HEK293 (cell line): ENCODE measurements around the gene ING4.

Experiments
- CTCF ChIA-PET: fragments of 350-600 bp; formaldehyde crosslinking; extraction: SDS; loops from one replicate; lab custom pipeline; 2021; ENCODE audit warnings: antibody characterized with exemption; lab: Yijun Ruan, JAX
- POLR2A ChIA-PET: fragments of 300-600 bp; formaldehyde crosslinking; extraction: SDS; loops from one replicate; lab custom pipeline; 2020; ENCODE audit warnings: antibody characterized with exemption, inconsistent platforms; lab: Yijun Ruan, JAX
- H3K27ac ChIP-seq: fragments of 200-500 bp; sonication (Bioruptor generic); 2 replicates; pipeline ENCODE4 v1.5.1; 2014; ENCODE audit warnings: low read depth, low read length, control low read depth, inconsistent platforms; ENCODE audit errors: extremely low read depth
- H3K36me3 ChIP-seq, 2 experiments: fragments of 200-500 bp in 1 of 2; sonication (Bioruptor generic) in 1 of 2; 1 replicate in 1 of 2; 2 replicates in 1 of 2; pipeline ENCODE4 v1.5.1; 2014 to 2017; ENCODE audit warnings: inconsistent platforms in 2 of 2, low read length in 2 of 2; ENCODE audit not compliant: control insufficient read depth in 2 of 2, insufficient read depth in 1 of 2
- H3K4me1 ChIP-seq: fragments of 200-500 bp; sonication (Bioruptor generic); 2 replicates; pipeline ENCODE4 v1.5.1; 2014; ENCODE audit warnings: mild to moderate bottlenecking, low read length, inconsistent platforms; ENCODE audit not compliant: control insufficient read depth, insufficient read depth
- H3K4me3 ChIP-seq: 2 replicates; pipeline ENCODE4 v1.5.1; 2011; ENCODE audit warnings: low read depth, mild to moderate bottlenecking, control low read depth, low read length, moderate library complexity
- H3K9me3 ChIP-seq: fragments of 200-500 bp; sonication (Bioruptor generic); 2 replicates; pipeline ENCODE4 v1.5.1; 2014; ENCODE audit warnings: low read depth, low read length, inconsistent platforms; ENCODE audit not compliant: control insufficient read depth, insufficient read depth
- BCL11A ChIP-seq: fragments of 450-650 bp; formaldehyde crosslinking; IDR thresholded peaks from 2 replicates; pipeline ENCODE4 v1.5.1; 2016; ENCODE audit warnings: low read depth, missing biosample characterization, missing genetic modification characterization
- GLI2 ChIP-seq: fragments of 450-650 bp; formaldehyde crosslinking; IDR thresholded peaks from 2 replicates; pipeline ENCODE4; 2017; ENCODE audit warnings: missing biosample characterization, missing genetic modification characterization, low read depth, borderline replicate concordance
- HOXC10 ChIP-seq: sonication (generic); formaldehyde crosslinking; IDR thresholded peaks from 2 replicates; pipeline ENCODE4 v1.8.1; 2023; ENCODE audit warnings: mild to moderate bottlenecking, missing genetic modification reagents
- ZFP69B ChIP-seq: fragments of 450-650 bp; formaldehyde crosslinking; IDR thresholded peaks from 2 replicates; pipeline ENCODE4 v1.5.1; 2016; ENCODE audit warnings: missing biosample characterization, missing genetic modification characterization
- ZNF138 ChIP-seq: fragments of 450-650 bp; formaldehyde crosslinking; IDR thresholded peaks from 2 replicates; pipeline ENCODE4 v1.5.1; 2016; ENCODE audit warnings: missing biosample characterization, missing genetic modification characterization, borderline replicate concordance
- ZNF292 ChIP-seq: fragments of 450-650 bp; formaldehyde crosslinking; IDR thresholded peaks from 2 replicates; pipeline ENCODE4 v1.5.1; 2016; ENCODE audit warnings: low read depth, missing biosample characterization, missing genetic modification characterization, borderline replicate concordance
- ZNF324 ChIP-seq: fragments of 450-650 bp; formaldehyde crosslinking; IDR thresholded peaks from 2 replicates; pipeline ENCODE4 v1.5.1; 2016; ENCODE audit warnings: missing biosample characterization, missing genetic modification characterization
- ZNF501 ChIP-seq: fragments of 450-650 bp; formaldehyde crosslinking; IDR thresholded peaks from 2 replicates; pipeline ENCODE4 v1.5.1; 2016; ENCODE audit warnings: missing biosample characterization, missing genetic modification characterization
- ZNF555 ChIP-seq: fragments of 450-650 bp; formaldehyde crosslinking; conservative IDR thresholded peaks from 2 replicates; pipeline ENCODE4 v1.5.1; 2017; ENCODE audit warnings: missing biosample characterization, mild to moderate bottlenecking, missing genetic modification characterization, inconsistent platforms
- ZNF571 ChIP-seq: fragments of 450-650 bp; formaldehyde crosslinking; IDR thresholded peaks from 2 replicates; pipeline ENCODE4 v1.5.0; 2017; ENCODE audit warnings: missing biosample characterization, missing genetic modification characterization
- ZNF621 ChIP-seq: fragments of 450-650 bp; formaldehyde crosslinking; IDR thresholded peaks from 2 replicates; pipeline ENCODE4 v1.5.1; 2017; ENCODE audit warnings: missing biosample characterization, missing genetic modification characterization
- ZNF677 ChIP-seq: fragments of 450-650 bp; IDR thresholded peaks from 2 replicates; pipeline ENCODE4 v1.5.0; 2018; ENCODE audit warnings: missing biosample characterization, mild to moderate bottlenecking, missing genetic modification characterization, moderate library complexity
- ZNF785 ChIP-seq: fragments of 450-650 bp; formaldehyde crosslinking; IDR thresholded peaks from 2 replicates; pipeline ENCODE4 v1.5.1; 2016; ENCODE audit warnings: missing biosample characterization, missing genetic modification characterization
- TF ChIP-seq, protein P1 (sequence below): fragments of 450-650 bp; formaldehyde crosslinking; IDR thresholded peaks from 2 replicates; pipeline ENCODE4 v1.5.1; 2016; ENCODE audit warnings: missing biosample characterization, missing genetic modification characterization
- TF ChIP-seq, protein P2 (sequence below): fragments of 450-650 bp; formaldehyde crosslinking; IDR thresholded peaks from 2 replicates; pipeline ENCODE4 v1.5.1; 2017; ENCODE audit warnings: missing biosample characterization, missing genetic modification characterization
- TF ChIP-seq, protein P3 (sequence below): fragments of 450-650 bp; formaldehyde crosslinking; IDR thresholded peaks from 2 replicates; pipeline ENCODE4 v1.5.1; 2017; ENCODE audit warnings: missing biosample characterization, mild to moderate bottlenecking, missing genetic modification characterization, moderate library complexity
- TF ChIP-seq, protein P4 (sequence below): sonication (generic); formaldehyde crosslinking; IDR thresholded peaks from 2 replicates; pipeline ENCODE4 v1.8.1; 2022; ENCODE audit warnings: mild to moderate bottlenecking, moderate library complexity, missing genetic modification reagents
- TF ChIP-seq, protein P5 (sequence below): fragments of 450-650 bp; formaldehyde crosslinking; IDR thresholded peaks from 2 replicates; pipeline ENCODE4 v1.5.1; 2016; ENCODE audit warnings: missing biosample characterization, missing genetic modification characterization
- TF ChIP-seq, protein P6 (sequence below): IDR thresholded peaks from 2 replicates; pipeline ENCODE4 v1.6.1; 2011; ENCODE audit warnings: mild to moderate bottlenecking, low read depth, low read length, borderline replicate concordance
- TF ChIP-seq, protein P7 (sequence below): fragments of 450-650 bp; formaldehyde crosslinking; IDR thresholded peaks from 2 replicates; pipeline ENCODE4 v1.5.1; 2016; ENCODE audit warnings: missing biosample characterization, missing genetic modification characterization
- TF ChIP-seq, protein P8 (sequence below): fragments of 450-650 bp; formaldehyde crosslinking; IDR thresholded peaks from 2 replicates; pipeline ENCODE4 v1.5.1; 2016; ENCODE audit warnings: missing biosample characterization, missing genetic modification characterization

The ING4 gene

DNA sequence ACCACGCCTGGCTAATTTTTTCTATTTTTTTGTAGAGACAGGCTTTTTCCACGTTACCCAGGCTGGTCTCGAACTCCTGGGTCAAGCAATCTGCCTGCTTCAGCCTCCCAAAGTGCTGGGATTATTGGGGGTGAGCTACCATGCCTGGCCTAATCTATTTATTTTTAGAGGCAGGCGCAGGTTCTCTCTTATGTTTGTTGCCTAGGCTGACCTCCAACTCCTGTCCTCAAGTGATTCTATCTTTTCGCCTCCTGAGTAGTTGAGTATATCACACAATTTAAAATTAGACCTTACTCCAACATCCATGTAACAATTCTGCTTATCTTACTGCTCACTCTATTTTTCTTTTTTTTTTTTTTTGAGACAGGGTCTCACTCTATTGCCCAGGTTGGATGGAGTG lies 8.9 kb downstream of the ING4 start:
- no peak for TF ChIP-seq ZNF785
- no peak for TF ChIP-seq BCL11A
- TF ChIP-seq, protein P1, sequence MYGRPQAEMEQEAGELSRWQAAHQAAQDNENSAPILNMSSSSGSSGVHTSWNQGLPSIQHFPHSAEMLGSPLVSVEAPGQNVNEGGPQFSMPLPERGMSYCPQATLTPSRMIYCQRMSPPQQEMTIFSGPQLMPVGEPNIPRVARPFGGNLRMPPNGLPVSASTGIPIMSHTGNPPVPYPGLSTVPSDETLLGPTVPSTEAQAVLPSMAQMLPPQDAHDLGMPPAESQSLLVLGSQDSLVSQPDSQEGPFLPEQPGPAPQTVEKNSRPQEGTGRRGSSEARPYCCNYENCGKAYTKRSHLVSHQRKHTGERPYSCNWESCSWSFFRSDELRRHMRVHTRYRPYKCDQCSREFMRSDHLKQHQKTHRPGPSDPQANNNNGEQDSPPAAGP (tag by site-specific recombination), result no peak
- no peak for TF ChIP-seq ZNF677 (tag by site-specific recombination)
- TF ChIP-seq, protein P2, sequence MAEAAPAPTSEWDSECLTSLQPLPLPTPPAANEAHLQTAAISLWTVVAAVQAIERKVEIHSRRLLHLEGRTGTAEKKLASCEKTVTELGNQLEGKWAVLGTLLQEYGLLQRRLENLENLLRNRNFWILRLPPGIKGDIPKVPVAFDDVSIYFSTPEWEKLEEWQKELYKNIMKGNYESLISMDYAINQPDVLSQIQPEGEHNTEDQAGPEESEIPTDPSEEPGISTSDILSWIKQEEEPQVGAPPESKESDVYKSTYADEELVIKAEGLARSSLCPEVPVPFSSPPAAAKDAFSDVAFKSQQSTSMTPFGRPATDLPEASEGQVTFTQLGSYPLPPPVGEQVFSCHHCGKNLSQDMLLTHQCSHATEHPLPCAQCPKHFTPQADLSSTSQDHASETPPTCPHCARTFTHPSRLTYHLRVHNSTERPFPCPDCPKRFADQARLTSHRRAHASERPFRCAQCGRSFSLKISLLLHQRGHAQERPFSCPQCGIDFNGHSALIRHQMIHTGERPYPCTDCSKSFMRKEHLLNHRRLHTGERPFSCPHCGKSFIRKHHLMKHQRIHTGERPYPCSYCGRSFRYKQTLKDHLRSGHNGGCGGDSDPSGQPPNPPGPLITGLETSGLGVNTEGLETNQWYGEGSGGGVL (tag by site-specific recombination), result no peak
- TF ChIP-seq, protein P3, sequence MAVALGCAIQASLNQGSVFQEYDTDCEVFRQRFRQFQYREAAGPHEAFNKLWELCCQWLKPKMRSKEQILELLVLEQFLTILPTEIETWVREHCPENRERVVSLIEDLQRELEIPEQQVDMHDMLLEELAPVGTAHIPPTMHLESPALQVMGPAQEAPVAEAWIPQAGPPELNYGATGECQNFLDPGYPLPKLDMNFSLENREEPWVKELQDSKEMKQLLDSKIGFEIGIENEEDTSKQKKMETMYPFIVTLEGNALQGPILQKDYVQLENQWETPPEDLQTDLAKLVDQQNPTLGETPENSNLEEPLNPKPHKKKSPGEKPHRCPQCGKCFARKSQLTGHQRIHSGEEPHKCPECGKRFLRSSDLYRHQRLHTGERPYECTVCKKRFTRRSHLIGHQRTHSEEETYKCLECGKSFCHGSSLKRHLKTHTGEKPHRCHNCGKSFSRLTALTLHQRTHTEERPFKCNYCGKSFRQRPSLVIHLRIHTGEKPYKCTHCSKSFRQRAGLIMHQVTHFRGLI (tag by site-specific recombination), result no peak
- TF ChIP-seq, protein P4, sequence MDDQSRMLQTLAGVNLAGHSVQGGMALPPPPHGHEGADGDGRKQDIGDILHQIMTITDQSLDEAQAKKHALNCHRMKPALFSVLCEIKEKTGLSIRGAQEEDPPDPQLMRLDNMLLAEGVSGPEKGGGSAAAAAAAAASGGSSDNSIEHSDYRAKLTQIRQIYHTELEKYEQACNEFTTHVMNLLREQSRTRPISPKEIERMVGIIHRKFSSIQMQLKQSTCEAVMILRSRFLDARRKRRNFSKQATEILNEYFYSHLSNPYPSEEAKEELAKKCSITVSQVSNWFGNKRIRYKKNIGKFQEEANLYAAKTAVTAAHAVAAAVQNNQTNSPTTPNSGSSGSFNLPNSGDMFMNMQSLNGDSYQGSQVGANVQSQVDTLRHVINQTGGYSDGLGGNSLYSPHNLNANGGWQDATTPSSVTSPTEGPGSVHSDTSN (CRISPR knock-in tag), result no peak
- no peak for TF ChIP-seq ZFP69B (tag by site-specific recombination)
- TF ChIP-seq GLI2, result no peak
- TF ChIP-seq, all 188 proteins: peak for 0
- H3K4me1 ChIP-seq, result no peaks in the 10 kb centered on the region
- H3K27ac ChIP-seq, result no peak overlapping the region
- peaks cover 19 to 62% of the 10 kb centered on the region in 2 experiments; a peak in 2 of 3 replicates for H3K36me3 ChIP-seq
- ChIA-PET POLR2A (interaction anchor here (1.0 kb wide), 1 partner anchor 33 kb away, joined by 3 read pairs; no protein-coding TSS in a partner anchor), CTCF (interaction anchor here (1.6 kb wide), 1 partner anchor 30 kb away, joined by 4 read pairs; no protein-coding TSS in a partner anchor)
- no peak overlapping the region for H3K4me3 ChIP-seq
- no peaks in the 10 kb centered on the region for H3K9me3 ChIP-seq

DNA sequence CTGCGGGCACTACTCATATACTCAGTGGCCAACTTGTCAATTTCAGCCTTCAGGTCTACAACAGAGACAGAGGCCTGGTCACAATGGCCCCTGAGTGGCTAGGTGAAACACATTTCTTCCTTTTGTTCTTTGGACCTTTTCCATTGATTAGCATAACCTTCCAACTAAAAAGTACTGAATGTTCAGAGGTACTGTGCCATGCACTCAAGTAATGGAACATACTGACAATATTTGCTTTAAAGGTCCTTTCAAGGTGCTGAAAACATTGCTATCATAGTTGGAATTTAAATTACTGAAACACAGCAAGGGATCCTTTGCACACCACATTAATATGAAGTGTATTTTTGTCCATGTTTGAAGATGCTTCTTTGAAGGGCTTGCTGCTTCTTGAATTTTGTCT lies 9.6 kb downstream of the ING4 start:
- H3K4me1 ChIP-seq, result no peaks in the 10 kb centered on the region
- no peak for TF ChIP-seq ZNF555 (tag by site-specific recombination)
- no peak for TF ChIP-seq ZNF324 (tag by site-specific recombination)
- TF ChIP-seq ZNF571 (tag by site-specific recombination), result no peak
- TF ChIP-seq, protein P5, sequence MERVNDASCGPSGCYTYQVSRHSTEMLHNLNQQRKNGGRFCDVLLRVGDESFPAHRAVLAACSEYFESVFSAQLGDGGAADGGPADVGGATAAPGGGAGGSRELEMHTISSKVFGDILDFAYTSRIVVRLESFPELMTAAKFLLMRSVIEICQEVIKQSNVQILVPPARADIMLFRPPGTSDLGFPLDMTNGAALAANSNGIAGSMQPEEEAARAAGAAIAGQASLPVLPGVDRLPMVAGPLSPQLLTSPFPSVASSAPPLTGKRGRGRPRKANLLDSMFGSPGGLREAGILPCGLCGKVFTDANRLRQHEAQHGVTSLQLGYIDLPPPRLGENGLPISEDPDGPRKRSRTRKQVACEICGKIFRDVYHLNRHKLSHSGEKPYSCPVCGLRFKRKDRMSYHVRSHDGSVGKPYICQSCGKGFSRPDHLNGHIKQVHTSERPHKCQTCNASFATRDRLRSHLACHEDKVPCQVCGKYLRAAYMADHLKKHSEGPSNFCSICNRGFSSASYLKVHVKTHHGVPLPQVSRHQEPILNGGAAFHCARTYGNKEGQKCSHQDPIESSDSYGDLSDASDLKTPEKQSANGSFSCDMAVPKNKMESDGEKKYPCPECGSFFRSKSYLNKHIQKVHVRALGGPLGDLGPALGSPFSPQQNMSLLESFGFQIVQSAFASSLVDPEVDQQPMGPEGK (tag by site-specific recombination), result no peak
- TF ChIP-seq, protein P6, sequence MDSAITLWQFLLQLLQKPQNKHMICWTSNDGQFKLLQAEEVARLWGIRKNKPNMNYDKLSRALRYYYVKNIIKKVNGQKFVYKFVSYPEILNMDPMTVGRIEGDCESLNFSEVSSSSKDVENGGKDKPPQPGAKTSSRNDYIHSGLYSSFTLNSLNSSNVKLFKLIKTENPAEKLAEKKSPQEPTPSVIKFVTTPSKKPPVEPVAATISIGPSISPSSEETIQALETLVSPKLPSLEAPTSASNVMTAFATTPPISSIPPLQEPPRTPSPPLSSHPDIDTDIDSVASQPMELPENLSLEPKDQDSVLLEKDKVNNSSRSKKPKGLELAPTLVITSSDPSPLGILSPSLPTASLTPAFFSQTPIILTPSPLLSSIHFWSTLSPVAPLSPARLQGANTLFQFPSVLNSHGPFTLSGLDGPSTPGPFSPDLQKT, result no peak
- no peak for TF ChIP-seq HOXC10 (CRISPR knock-in tag)
- TF ChIP-seq ZNF138 (tag by site-specific recombination), result no peak
- TF ChIP-seq, protein P7, sequence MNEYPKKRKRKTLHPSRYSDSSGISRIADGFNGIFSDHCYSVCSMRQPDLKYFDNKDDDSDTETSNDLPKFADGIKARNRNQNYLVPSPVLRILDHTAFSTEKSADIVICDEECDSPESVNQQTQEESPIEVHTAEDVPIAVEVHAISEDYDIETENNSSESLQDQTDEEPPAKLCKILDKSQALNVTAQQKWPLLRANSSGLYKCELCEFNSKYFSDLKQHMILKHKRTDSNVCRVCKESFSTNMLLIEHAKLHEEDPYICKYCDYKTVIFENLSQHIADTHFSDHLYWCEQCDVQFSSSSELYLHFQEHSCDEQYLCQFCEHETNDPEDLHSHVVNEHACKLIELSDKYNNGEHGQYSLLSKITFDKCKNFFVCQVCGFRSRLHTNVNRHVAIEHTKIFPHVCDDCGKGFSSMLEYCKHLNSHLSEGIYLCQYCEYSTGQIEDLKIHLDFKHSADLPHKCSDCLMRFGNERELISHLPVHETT (tag by site-specific recombination), result no peak
- no peak for TF ChIP-seq ZNF621 (tag by site-specific recombination)
- TF ChIP-seq ZNF501 (tag by site-specific recombination), result no peak
- TF ChIP-seq ZNF292 (tag by site-specific recombination), result no peak
- TF ChIP-seq, protein P8, sequence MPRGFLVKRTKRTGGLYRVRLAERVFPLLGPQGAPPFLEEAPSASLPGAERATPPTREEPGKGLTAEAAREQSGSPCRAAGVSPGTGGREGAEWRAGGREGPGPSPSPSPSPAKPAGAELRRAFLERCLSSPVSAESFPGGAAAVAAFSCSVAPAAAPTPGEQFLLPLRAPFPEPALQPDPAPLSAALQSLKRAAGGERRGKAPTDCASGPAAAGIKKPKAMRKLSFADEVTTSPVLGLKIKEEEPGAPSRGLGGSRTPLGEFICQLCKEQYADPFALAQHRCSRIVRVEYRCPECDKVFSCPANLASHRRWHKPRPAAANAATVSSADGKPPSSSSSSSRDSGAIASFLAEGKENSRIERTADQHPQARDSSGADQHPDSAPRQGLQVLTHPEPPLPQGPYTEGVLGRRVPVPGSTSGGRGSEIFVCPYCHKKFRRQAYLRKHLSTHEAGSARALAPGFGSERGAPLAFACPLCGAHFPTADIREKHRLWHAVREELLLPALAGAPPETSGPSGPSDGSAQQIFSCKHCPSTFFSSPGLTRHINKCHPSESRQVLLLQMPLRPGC, result no peak
- H3K9me3 ChIP-seq, result no peaks in the 10 kb centered on the region
- POLR2A ChIA-PET, result no interaction called here
- no peak overlapping the region for H3K4me3 ChIP-seq
- H3K27ac ChIP-seq, result no peak overlapping the region
- CTCF ChIA-PET, result interaction anchor here (0.6 to 1.6 kb wide), 2 partner anchors 31 to 127 kb away, joined by 3 to 4 read pairs; no protein-coding TSS in a partner anchor
- peaks cover 19 to 60% of the 10 kb centered on the region in 2 experiments; a peak in 2 of 3 replicates for H3K36me3 ChIP-seq
